GM06990 (cell line): Measurements from ENCODE around the gene PLCD3.

Source experiments
- DNase-seq: peaks from one replicate; pipeline ENCODE4 v3.0.0-alpha.2; 2011; ENCODE audit not compliant: insufficient read length; ENCODE audit errors: extremely low read depth
- H3K27me3 ChIP-seq: replicated peaks from 2 replicates; pipeline ENCODE4 v1.6.0; 2011; ENCODE audit warnings: low read length; ENCODE audit not compliant: control insufficient read depth, insufficient read depth
- H3K36me3 ChIP-seq: 2 replicates; pipeline ENCODE4 v1.5.1; 2011; ENCODE audit warnings: low read length; ENCODE audit not compliant: control insufficient read depth, insufficient read depth
- H3K4me3 ChIP-seq: replicated peaks from 2 replicates; pipeline ENCODE4 v1.5.1; 2011; ENCODE audit warnings: low read depth, mild to moderate bottlenecking, control low read depth, low read length
- CTCF ChIP-seq: IDR thresholded peaks from 2 replicates; pipeline ENCODE4 v1.5.1; 2011; ENCODE audit warnings: low read length, control low read depth, mild to moderate bottlenecking, inconsistent platforms; ENCODE audit not compliant: insufficient read depth, poor library complexity, severe bottlenecking

PLCD3 gene

GRCh38 chr17:45132572-45133463 is 503 bp upstream of the PLCD3 start:
- peak; percentile 83 for DNase-seq
- no peaks in the 10 kb centered on the region; the same call in 1 of the 2 replicates for H3K36me3 ChIP-seq
- TF ChIP-seq CTCF = peak; percentile 92
- H3K27me3 ChIP-seq = no peaks in the 10 kb centered on the region; the same call in none of the 2 replicates
- H3K4me3 ChIP-seq = peak overlapping the region; percentile 79

GRCh38 chr17:45131616-45132319 is 547 bp downstream of the PLCD3 start:
- Histone ChIP-seq H3K27me3 (no peaks in the 10 kb centered on the region; the same call in none of the 2 replicates), H3K36me3 (no peaks in the 10 kb centered on the region), H3K4me3 (peak overlapping the region; percentile 79)
- peak; percentile 89 for TF ChIP-seq CTCF
- DNase-seq = no peak

GRCh38 chr17:45130681-45131615 is 1.4 kb downstream of the PLCD3 start:
- no peak overlapping the region for H3K4me3 ChIP-seq
- H3K27me3 ChIP-seq = no peaks in the 10 kb centered on the region; the same call in none of the 2 replicates
- DNase-seq = no peak
- no peak for TF ChIP-seq CTCF
- no peaks in the 10 kb centered on the region for H3K36me3 ChIP-seq

- DNase-seq = no peak
- no peaks in the 10 kb centered on the region for H3K36me3 ChIP-seq
- no peak for TF ChIP-seq CTCF
- no peak overlapping the region for H3K4me3 ChIP-seq
- H3K27me3 ChIP-seq = no peaks in the 10 kb centered on the region; the same call in none of the 2 replicates
Observed at GRCh38 chr17:45129940-45130680, 2.2 kb downstream of the PLCD3 start.

GRCh38 chr17:45129426-45129939 is 2.8 kb downstream of the PLCD3 start:
- Histone ChIP-seq H3K27me3 (no peaks in the 10 kb centered on the region; the same call in none of the 2 replicates), H3K4me3 (no peak overlapping the region), H3K36me3 (no peaks in the 10 kb centered on the region)
- TF ChIP-seq CTCF = no peak
- no peak for DNase-seq
